PC-9 (cell line): Measurements from ENCODE around the gene JAK1. TPM values are rescaled to one million over a fixed set of nuclear protein-coding genes. Genes with fewer than 3 reads are reported as not detected.

Experiments used
- BruUV-seq: library from RNA; stranded (reverse); fragments of 400-500 nt; replicated peaks from 2 replicates; lab custom pipeline; 2021; lab: Mats Ljungman, UMichigan
- CTCF ChIA-PET: fragments of 300-600 bp; sonication (Branson Sonifier 250); formaldehyde crosslinking; loops from one replicate; lab custom pipeline; 2022; ENCODE audit warnings: antibody characterized with exemption; lab: Charles Lee
- POLR2A ChIA-PET: fragments of 300-600 bp; sonication (Branson Sonifier 250); formaldehyde crosslinking; loops from one replicate; lab custom pipeline; 2022; ENCODE audit warnings: antibody characterized with exemption; ENCODE audit not compliant: unreplicated experiment; lab: Charles Lee
- DNase-seq, 2 experiments: peaks; one replicate each; pipeline versions ENCODE4 v3.0.0 to v3.0.0-alpha.2; 2015 to 2022; ENCODE audit warnings: mixed read lengths in 1 of 2
- H2AFZ ChIP-seq: fragments of 200-600 bp; sonication (generic); 2 replicates; pipeline ENCODE4 v1.8.1; 2017; ENCODE audit warnings: antibody characterized with exemption
- H3F3A ChIP-seq: fragments of 200-600 bp; sonication (generic); 2 replicates; pipeline ENCODE4 v1.8.1; 2017; ENCODE audit warnings: antibody characterized with exemption, mild to moderate bottlenecking, low read depth; ENCODE audit not compliant: insufficient read depth
- H3K27ac ChIP-seq: fragments of 200-600 bp; sonication (generic); 2 replicates; pipeline ENCODE4 v1.6.1; 2016; ENCODE audit warnings: mixed run types
- H3K27me3 ChIP-seq: fragments of 200-600 bp; sonication (generic); 2 replicates; pipeline ENCODE4 v1.6.1; 2016; ENCODE audit warnings: low read depth, mixed run types; ENCODE audit not compliant: insufficient read depth
- H3K36me3 ChIP-seq: fragments of 200-600 bp; sonication (generic); 2 replicates; pipeline ENCODE4 v1.6.1; 2016; ENCODE audit warnings: low read depth, mixed run types
- H3K4me1 ChIP-seq: fragments of 200-600 bp; sonication (generic); replicated peaks from 2 replicates; pipeline ENCODE4 v1.6.1; 2016; ENCODE audit warnings: mixed run types; ENCODE audit not compliant: insufficient read depth
- H3K4me2 ChIP-seq: fragments of 200-600 bp; sonication (generic); 2 replicates; pipeline ENCODE4 v1.6.1; 2017; ENCODE audit warnings: mixed run types
- H3K4me3 ChIP-seq: fragments of 200-600 bp; sonication (generic); 2 replicates; pipeline ENCODE4 v1.6.1; 2016; ENCODE audit warnings: mixed run types
- H3K79me2 ChIP-seq: fragments of 200-600 bp; sonication (generic); 2 replicates; pipeline ENCODE4 v1.6.1; 2017; ENCODE audit warnings: low read depth, mixed run types
- H3K9me2 ChIP-seq: fragments of 200-600 bp; sonication (generic); 2 replicates; pipeline ENCODE4 v1.8.1; 2017; ENCODE audit warnings: mild to moderate bottlenecking; ENCODE audit not compliant: insufficient read depth
- H3K9me3 ChIP-seq: fragments of 200-600 bp; sonication (generic); 2 replicates; pipeline ENCODE4 v1.8.1; 2016; ENCODE audit warnings: low read depth; ENCODE audit not compliant: insufficient read depth
- H4K20me1 ChIP-seq: fragments of 200-600 bp; sonication (generic); 2 replicates; pipeline ENCODE4 v1.8.1; 2017; ENCODE audit not compliant: insufficient read depth
- EZH2 ChIP-seq: fragments of 200-600 bp; sonication (generic); IDR thresholded peaks from 2 replicates; pipeline ENCODE4 v1.8.0; 2017; ENCODE audit warnings: antibody characterized with exemption, low read depth
- intact Hi-C: fragments of 100-400 bp; cut with micrococcal nuclease; formaldehyde crosslinking; loops from one replicate; pipeline ENCODE4 v1.10.0; 2022; ENCODE audit not compliant: unreplicated experiment
- total RNA-seq: library from RNA; stranded (reverse); gene quantifications from 2 replicates; pipeline ENCODE4 v1.2.3, GENCODE V29; 2021
- TF ChIP-seq, protein P1 (sequence below): fragments of 200-600 bp; sonication (generic); conservative IDR thresholded peaks from 2 replicates; pipeline ENCODE4 v1.6.1; 2017; ENCODE audit warnings: mixed run types, antibody characterized with exemption, mild to moderate bottlenecking, moderate library complexity

The JAK1 gene
- total RNA-seq, 1 experiment from 2014 or later: 88.5 TPM

DNA sequence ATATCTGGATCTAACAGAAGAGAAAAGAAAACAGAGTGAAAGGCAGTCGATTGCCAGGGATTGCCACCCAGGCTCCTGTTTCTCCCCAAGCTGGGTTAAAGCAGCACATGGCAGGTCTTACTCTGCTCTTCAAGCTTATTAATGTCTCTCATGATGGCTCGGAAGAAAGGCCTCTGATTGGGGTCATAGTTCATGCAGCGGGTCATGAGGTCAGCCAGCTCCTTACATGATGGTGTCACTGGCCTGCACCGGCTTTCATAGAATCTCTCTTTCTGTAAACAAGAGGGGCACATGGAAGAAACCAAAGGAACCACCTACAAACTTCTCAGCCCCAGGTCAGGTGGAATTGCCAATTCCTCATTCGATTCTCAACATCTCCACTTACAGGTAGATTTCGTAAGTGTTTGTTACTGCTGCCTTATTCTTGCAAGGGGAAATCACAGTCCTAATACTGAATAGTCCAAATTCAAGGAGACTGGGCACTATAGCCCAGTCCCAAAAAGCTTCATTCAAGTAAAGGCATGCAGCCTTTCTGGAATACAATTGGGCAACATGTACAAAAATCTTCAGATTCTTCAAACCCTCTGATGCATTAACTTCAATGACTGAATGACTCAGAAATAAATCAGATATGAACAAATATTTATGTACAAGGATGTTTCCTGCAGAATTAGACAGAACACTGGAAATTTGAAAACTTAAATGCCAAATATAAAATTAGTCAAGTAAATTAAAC, 124.9 kb downstream of the JAK1 start:
- Histone ChIP-seq H4K20me1 (no peaks in the 10 kb centered on the region), H3K4me3 (no peak overlapping the region), H3K36me3 (peaks cover 25% of the 10 kb centered on the region; the same call in 1 of the 2 replicates), H3K27me3 (no peaks in the 10 kb centered on the region), H2AFZ (no peak overlapping the region), H3F3A (no peaks in the 10 kb centered on the region), H3K9me2 (no peaks in the 10 kb centered on the region), H3K79me2 (no peaks in the 10 kb centered on the region), H3K4me2 (no peak overlapping the region), H3K4me1 (no peaks in the 10 kb centered on the region; the same call in 1 of the 2 replicates), H3K27ac (no peak overlapping the region), H3K9me3 (no peaks in the 10 kb centered on the region)
- ChIA-PET CTCF (no interaction called here), POLR2A (no interaction called here)
- no TSS peak for BruUV-seq
- intact Hi-C loops: no loop called here
- TF ChIP-seq, protein P1, sequence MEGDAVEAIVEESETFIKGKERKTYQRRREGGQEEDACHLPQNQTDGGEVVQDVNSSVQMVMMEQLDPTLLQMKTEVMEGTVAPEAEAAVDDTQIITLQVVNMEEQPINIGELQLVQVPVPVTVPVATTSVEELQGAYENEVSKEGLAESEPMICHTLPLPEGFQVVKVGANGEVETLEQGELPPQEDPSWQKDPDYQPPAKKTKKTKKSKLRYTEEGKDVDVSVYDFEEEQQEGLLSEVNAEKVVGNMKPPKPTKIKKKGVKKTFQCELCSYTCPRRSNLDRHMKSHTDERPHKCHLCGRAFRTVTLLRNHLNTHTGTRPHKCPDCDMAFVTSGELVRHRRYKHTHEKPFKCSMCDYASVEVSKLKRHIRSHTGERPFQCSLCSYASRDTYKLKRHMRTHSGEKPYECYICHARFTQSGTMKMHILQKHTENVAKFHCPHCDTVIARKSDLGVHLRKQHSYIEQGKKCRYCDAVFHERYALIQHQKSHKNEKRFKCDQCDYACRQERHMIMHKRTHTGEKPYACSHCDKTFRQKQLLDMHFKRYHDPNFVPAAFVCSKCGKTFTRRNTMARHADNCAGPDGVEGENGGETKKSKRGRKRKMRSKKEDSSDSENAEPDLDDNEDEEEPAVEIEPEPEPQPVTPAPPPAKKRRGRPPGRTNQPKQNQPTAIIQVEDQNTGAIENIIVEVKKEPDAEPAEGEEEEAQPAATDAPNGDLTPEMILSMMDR: no peak
- no peak for TF ChIP-seq EZH2
- DNase-seq: peak in 1 of 2 experiments; percentile 53

DNA sequence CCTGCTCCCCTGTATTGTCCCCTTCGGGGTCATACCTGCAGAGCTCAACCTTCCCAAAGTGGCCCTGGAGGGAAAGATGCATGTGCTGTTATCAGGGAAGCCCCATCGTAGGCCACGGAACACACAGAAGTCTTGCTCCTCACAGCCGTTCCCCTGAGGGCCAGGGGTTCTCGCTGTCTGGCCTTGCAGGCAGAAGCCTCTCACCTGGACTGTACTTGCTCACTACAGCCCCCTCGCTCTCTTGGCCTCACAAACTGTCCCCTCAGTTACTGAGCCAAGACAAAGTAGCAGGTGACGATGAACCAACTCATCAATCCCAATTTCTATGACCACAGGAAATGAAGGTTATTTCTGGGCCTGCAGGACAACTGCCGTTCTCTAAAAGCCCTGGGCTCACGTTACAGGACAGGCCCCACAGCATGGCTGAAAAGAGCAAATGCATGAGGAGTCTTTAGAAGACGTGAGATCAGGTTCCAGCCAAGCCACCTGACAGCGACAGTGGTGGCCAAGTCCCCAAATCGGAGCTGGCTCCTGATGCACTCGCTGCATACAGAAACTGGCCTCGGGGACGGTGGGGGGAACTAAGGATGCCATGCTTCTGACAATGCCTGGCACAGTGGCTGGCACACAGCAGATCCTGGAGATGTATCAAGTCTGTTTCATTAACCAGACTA, 126.5 kb downstream of the JAK1 start:
- no TSS peak for BruUV-seq
- TF ChIP-seq, protein P1: no peak
- no peak for TF ChIP-seq EZH2

DNA sequence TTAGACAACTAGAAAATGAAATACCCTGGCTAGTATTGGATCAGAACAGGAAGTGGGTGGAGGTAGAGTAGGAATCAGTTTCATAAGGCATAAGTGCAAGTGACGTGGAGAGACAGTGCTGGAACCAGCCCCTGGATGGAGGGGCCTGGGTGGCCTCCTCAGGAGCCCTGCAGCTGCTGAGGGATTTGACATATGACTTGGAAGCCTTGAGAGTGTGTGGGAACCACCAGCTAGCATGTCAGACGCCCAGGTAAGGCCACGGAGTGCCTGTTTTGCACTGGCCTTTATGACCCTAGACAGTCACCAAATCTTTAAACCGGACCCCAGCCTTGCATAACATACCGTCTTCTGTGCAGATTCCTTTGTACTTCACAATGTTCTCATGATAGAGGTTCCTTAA, 127.1 kb downstream of the JAK1 start:
- no peaks in the 10 kb centered on the region for H3K27me3 ChIP-seq
- intact Hi-C loops: no loop called here
- ChIA-PET POLR2A (interaction anchor here (0.5 kb wide), 1 partner anchor 44 kb away, joined by 4 read pairs; no protein-coding TSS in a partner anchor), CTCF (no interaction called here)
- BruUV-seq: no TSS peak
- no peak overlapping the region for H2AFZ ChIP-seq
- no peak overlapping the region for H3K27ac ChIP-seq
- H3K4me1 ChIP-seq: no peaks in the 10 kb centered on the region; the same call in 1 of the 2 replicates
- H3K9me3 ChIP-seq: no peaks in the 10 kb centered on the region
- H3K4me3 ChIP-seq: no peak overlapping the region
- no peak for DNase-seq
- H4K20me1 ChIP-seq: no peaks in the 10 kb centered on the region
- H3K79me2 ChIP-seq: no peaks in the 10 kb centered on the region
- TF ChIP-seq, protein P1: no peak
- TF ChIP-seq EZH2: no peak
- H3K9me2 ChIP-seq: no peaks in the 10 kb centered on the region
- H3K4me2 ChIP-seq: no peak overlapping the region
- no peaks in the 10 kb centered on the region for H3F3A ChIP-seq
- H3K36me3 ChIP-seq: peaks cover 30% of the 10 kb centered on the region; the same call in 1 of the 2 replicates

More for the DNA sequence above, 126.5 kb downstream of the JAK1 start:
- intact Hi-C loops: no loop called here
- H3K36me3 ChIP-seq: peaks cover 25% of the 10 kb centered on the region; the same call in 1 of the 2 replicates
- H3K9me2 ChIP-seq: no peaks in the 10 kb centered on the region
- H3K4me1 ChIP-seq: no peaks in the 10 kb centered on the region; the same call in 1 of the 2 replicates
- H4K20me1 ChIP-seq: no peaks in the 10 kb centered on the region
- POLR2A ChIA-PET: interaction anchor here (0.5 kb wide), 1 partner anchor 44 kb away, joined by 4 read pairs; no protein-coding TSS in a partner anchor
- no peak for DNase-seq
- no peaks in the 10 kb centered on the region for H3F3A ChIP-seq
- H3K9me3 ChIP-seq: no peaks in the 10 kb centered on the region
- no peak overlapping the region for H3K4me2 ChIP-seq
- H3K79me2 ChIP-seq: no peaks in the 10 kb centered on the region
- H2AFZ ChIP-seq: no peak overlapping the region
- H3K4me3 ChIP-seq: no peak overlapping the region
- CTCF ChIA-PET: no interaction called here
- H3K27ac ChIP-seq: no peak overlapping the region
- H3K27me3 ChIP-seq: no peaks in the 10 kb centered on the region
